HG03280 (cell line): ENCODE measurements around the gene CCDC152.
"Not testable (repeated sequence)": the region's sequence is repeated elsewhere in the genome, so short reads cannot be mapped to it uniquely, and the experiment has no call there.

Source experiments
- ATAC-seq: cut with Tn5 transposase; IDR thresholded peaks from one replicate; pipeline ENCODE4 v1.9.1; 2021; ENCODE audit warnings: mild to moderate bottlenecking, moderate library complexity; ENCODE audit not compliant: unreplicated experiment

Gene CCDC152

DNA sequence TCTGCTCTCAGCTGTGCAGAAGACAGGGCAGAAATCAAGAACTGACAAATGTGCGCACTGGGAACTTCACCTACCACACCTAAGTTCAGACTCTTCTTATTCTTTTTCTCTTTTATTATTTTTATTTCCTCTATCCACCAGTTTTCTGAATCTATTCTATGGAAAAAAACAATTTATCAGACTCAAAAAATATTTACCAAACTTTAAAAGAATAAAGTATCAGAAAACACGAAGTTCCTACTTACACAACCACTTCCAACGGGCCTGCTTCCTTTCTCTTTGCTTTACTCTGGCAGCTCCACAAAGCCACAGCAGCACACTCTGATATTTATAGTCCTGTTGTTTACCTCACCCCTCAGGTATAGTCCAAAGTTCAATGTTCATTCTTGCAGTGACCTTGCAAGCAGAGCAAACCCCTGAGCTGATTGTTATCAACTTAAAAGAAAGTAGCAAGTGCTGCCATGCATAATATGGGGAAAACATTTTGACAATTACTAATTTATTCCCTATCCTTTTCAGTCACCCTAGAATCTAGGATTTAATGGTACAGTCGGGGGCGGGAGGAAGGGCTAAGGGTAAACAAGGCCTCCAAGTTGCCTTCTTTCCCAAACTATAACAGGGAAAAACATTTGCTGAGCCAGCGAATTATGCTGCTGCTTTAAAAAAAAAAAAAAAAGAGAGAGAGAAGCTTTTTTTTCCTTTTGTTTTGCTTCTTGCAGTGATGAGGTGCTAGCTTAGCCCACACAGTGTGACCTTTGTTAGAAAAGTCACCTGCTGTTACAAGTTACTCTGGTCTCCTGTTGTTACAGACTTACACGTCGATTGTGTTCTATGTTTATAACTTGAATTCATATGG lies 55.2 kb downstream of the CCDC152 start, which contains the start of gene SELENOP:
SELENOP (minus strand) TSS at position 302 of the 856 bp plus-strand sequence. CDS start 3,539 bp downstream, outside the sequence.
- no peak for ATAC-seq

- no peak for ATAC-seq
Measured at GRCh38 chr5:42812620-42813019, 56.0 kb downstream of the CCDC152 start.

DNA sequence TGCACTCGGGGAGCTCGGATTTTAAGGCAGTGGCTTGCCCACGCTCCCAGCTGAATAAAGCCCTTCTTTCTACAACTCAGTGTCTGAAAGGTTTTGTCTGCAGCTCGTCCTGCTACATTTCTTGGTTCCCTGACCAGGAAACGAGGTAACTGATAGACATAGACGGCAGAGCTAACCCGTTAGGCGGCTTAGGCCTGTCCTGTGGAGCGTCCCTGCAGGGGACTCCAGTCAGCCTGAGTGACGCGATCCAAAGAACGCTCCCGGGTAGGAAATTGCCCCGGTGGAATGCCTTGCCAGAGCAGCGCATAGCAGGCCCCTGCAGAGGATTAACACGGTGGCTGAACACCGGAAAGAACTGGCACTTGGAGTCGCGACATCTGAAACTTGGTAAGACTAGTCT lies 56.9 kb downstream of the CCDC152 start:
- no peak for ATAC-seq

DNA sequence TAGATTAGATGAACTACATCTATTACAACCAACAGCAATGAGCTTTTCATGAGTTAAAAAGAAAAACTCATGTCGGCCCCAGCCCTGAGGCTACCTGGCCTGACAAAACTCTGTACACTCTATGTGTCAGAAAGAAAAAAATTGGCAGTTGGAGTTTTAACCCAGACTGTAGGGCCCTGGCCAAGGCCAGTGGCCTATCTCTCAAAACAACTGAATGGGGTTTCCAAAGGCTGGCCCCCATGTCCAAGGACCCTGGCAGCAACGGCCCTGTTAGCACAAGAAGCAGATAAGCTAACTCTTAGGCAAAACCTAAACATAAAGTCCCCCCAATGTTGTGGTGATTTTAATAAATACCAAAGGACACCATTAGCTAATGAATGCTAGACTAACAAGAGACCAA lies 59.9 kb downstream of the CCDC152 start:
- not testable (repeated sequence) for ATAC-seq

- ATAC-seq, result no peak
Measured at GRCh38 chr5:42819745-42820144, 63.1 kb downstream of the CCDC152 start.

- no peak for ATAC-seq
Measured at GRCh38 chr5:42822548-42822947, 65.9 kb downstream of the CCDC152 start.

GRCh38 chr5:42824347-42824976 lies 67.8 kb downstream of the CCDC152 start:
- no peak for ATAC-seq

DNA sequence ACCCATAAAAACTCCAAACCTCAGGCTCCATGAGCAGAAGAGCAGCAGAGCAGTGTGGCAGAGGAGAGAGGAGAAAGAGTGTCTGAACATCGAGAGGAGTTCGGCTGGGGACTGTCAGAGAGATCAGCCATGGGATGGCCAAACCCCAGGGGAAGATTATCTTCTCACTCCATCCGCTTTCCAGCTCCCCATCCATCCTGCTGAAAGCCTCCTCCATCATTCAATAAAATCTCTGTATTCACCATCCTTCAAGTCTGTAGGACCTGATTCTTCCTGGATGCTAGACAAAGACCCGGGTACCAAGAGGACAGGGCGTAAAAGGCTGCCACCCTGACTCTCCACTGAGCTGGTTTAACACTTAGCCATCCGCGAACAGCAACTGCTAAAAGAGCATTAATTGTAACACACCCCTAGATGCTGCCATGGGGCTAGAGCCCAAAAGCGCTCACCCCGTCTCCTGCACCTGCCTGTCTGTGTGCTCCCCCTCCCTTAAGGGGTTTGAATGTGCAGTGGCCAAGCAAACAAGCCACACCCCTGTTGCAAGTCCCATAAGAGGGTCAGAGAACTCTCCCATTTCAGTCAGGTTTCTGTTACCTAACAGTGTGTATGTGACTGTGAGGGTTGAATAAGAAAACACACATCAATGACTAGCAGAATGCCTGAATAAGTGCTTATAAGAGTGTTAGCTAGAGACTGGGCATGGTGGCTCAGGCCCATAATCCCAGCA lies 69.0 kb downstream of the CCDC152 start:
- ATAC-seq, result no peak

DNA sequence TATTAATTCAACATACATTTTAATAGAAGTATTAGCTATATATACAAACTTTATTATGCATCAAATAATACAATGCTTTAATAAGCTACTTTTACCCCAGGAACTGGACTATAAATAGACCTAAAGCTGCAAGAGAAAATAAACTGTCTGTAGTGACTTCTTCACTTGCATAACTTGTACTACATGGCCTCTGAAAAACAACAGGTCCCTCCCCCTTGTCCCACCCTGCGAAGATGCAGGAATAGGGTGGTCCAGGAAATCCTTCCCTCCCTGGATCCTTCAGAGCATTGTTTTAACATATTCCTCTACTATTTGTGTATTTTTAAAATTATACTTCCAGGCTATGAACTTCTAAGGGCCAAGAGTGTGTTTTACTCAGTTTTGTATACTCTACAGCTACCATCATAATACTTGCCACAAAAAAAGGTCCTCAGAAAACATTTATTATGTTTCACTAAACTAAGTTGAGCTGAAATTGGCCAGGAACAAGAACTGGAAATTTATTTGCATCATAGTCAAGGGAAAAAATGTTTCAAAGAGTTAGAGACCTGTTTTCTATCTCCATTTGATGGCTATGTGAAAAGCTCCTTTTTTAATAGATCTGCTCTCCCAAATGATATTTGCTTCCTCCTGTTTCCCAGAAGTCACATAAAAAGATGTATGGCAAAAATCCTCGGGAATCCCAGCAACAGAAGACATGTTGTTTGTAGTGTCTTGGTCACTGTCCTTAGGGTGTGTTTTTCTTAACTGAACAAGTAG lies 70.3 kb downstream of the CCDC152 start:
- no peak for ATAC-seq

GRCh38 chr5:42828671-42829070 lies 72.1 kb downstream of the CCDC152 start:
- ATAC-seq, result no peak

GRCh38 chr5:42830924-42831323 lies 74.3 kb downstream of the CCDC152 start:
- ATAC-seq, result no peak

DNA sequence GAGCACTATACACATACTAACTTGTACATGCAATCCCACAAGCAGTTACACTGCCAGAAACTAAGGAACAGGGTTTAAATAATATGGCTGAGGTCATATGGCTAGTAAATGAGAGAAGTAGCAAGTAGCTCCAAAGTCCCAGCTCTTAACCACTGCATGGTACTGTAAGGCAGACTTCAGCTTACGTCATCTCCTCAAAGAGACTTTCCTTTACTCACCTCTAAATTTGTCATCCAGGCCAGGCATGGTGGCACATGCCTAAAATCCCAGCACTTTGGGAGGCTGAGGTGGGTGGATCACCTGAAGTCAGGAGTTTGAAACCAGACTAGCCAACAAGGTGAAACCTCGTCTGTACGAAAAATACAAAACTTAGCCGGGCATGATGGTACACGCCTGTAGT lies 75.4 kb downstream of the CCDC152 start:
- ATAC-seq, result no peak

- ATAC-seq, result no peak
Measured at GRCh38 chr5:42836070-42836769, 79.6 kb downstream of the CCDC152 start.

GRCh38 chr5:42837601-42838000 lies 81.0 kb downstream of the CCDC152 start:
- ATAC-seq, result no peak

- no peak for ATAC-seq
Measured at GRCh38 chr5:42839196-42839595, 82.6 kb downstream of the CCDC152 start.

DNA sequence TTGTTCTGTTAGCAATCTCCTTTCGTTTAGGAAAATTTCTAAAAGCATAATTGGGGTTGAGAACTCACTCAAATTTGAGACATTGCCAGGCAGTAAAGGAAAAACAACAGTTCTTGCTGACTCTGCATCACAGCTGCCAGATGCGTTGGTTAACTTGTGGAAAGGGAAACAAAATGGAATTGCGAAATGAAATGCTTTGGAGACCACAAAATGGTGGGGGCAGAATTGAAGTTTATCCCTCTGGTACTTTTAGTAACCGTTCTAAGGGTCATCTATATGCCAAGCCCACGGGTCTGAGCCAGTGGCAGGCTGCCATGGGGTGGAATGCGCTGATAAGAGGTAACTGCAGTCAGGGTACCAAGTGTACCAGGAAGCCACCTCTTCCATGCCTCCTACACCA lies 83.7 kb downstream of the CCDC152 start:
- no peak for ATAC-seq

- ATAC-seq, result no peak
Measured at GRCh38 chr5:42840842-42841567, 84.4 kb downstream of the CCDC152 start.

GRCh38 chr5:42842921-42843641 lies 86.5 kb downstream of the CCDC152 start:
- no peak for ATAC-seq
